NCI-H1105 treated with DMSO at 0.1 percent for 48 hours (cell line): ENCODE results near the gene IL4R.
"Not testable (repeated sequence)": the region's sequence is repeated elsewhere in the genome, so short reads cannot be mapped to it uniquely, and the experiment has no call there.

Source experiments
- DNase-seq: peaks from one replicate; lab custom pipeline; 2025; lab: John Stamatoyannopoulos, UW

The IL4R gene

GRCh38 chr16:27404163-27404823 lies 90.5 kb downstream of the IL4R start:
- no peak for DNase-seq

GRCh38 chr16:27405546-27406451 lies 92.0 kb downstream of the IL4R start:
- no peak for DNase-seq

- DNase-seq, result no peak
Observed at GRCh38 chr16:27406511-27407128, 92.8 kb downstream of the IL4R start.

- DNase-seq, result no peak
Observed at GRCh38 chr16:27407133-27407532, 93.4 kb downstream of the IL4R start.

GRCh38 chr16:27408012-27408601 lies 94.3 kb downstream of the IL4R start:
- no peak for DNase-seq

- peak; percentile 19 for DNase-seq
Observed at GRCh38 chr16:27408602-27409031, 94.8 kb downstream of the IL4R start.

- DNase-seq, result not testable (repeated sequence)
Observed at GRCh38 chr16:27409958-27410357, 96.2 kb downstream of the IL4R start.

GRCh38 chr16:27410761-27411160 lies 97.0 kb downstream of the IL4R start:
- DNase-seq, result no peak

GRCh38 chr16:27413956-27414355 lies 100.2 kb downstream of the IL4R start:
- no peak for DNase-seq
